Tibial nerve (tissue), 4 donors: ENCODE results near the gene GOLGA8T. TPM values are rescaled to one million over a fixed set of nuclear protein-coding genes. Genes with fewer than 3 reads are reported as not detected.
"Not testable (repeated sequence)": the region's sequence is repeated elsewhere in the genome, so short reads cannot be mapped to it uniquely, and the experiment has no call there.

Experiments
- DNase-seq, 2 donors: peaks; one replicate each; pipeline ENCODE4 v3.0.0-alpha.2; 2019; ENCODE audit warnings: low spot score in 2 of 2
- H3K27ac ChIP-seq, 4 donors: fragments of 200-600 bp; sonication (generic) in 3 of 4; one replicate each; pipeline ENCODE4 v1.5.1; 2017 to 2019; ENCODE audit warnings: mild to moderate bottlenecking in 1 of 4
- H3K27me3 ChIP-seq, 2 donors: fragments of 200-600 bp; sonication (generic) in 1 of 2; one replicate each; pipeline versions ENCODE4 v1.5.1 to v1.6.0; 2017 to 2019
- H3K36me3 ChIP-seq, 3 donors: fragments of 200-600 bp; sonication (generic); one replicate each; pipeline ENCODE4 v1.5.1; 2018 to 2019
- H3K4me1 ChIP-seq, 4 donors: fragments of 200-600 bp; sonication (generic) in 3 of 4; one replicate each; pipeline ENCODE4 v1.5.1; 2017 to 2019
- H3K4me3 ChIP-seq, 4 donors: fragments of 200-600 bp; sonication (generic) in 3 of 4; one replicate each; pipeline ENCODE4 v1.5.1; 2017 to 2019; ENCODE audit warnings: mild to moderate bottlenecking in 1 of 4, moderate library complexity in 1 of 4
- H3K9me3 ChIP-seq, 4 donors: fragments of 200-600 bp; sonication (generic) in 3 of 4; one replicate each; pipeline ENCODE4 v1.5.1; 2017 to 2019
- WGBS, 2 donors: methylation state at CpG; one replicate each; pipeline ENCODE4 v1.1.5; 2018; 5-methylcytosine and 5-hydroxymethylcytosine counted together
- total RNA-seq, 4 donors: library from RNA; depleted of rRNA; stranded (reverse); fragments of >200 nt; gene quantifications; one replicate each; pipeline ENCODE4 v1.1.0, GENCODE V29; 2016

The GOLGA8T gene
- total RNA-seq = not detected

DNA sequence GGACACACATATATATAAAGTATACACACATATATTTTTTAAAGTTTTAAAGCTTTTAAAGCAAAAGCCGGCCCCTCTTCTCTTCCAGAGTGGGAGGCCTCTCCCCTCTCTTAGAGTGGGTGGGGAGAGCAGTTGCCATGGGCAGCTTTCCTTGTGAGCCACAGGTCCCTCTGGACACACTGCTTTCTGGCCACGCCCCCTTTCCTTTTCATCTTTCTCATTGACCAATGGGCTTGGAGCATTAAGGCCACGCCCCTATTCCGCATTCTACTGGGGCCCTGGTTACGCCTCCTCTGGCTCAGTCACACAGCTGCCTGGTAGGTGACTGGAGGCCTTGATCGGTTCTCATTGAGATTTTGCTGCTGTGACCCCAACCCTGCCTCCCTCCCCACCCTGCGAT is at the start of gene GOLGA8T:
Gene GOLGA8T (plus strand): TSS at position 301 of the 400 bp plus-strand sequence. CDS start 98 bp downstream, at position 399.
- H3K4me1 ChIP-seq, H3K9me3 ChIP-seq, H3K27me3 ChIP-seq, H3K36me3 ChIP-seq, H3K4me3 ChIP-seq, H3K27ac ChIP-seq, DNase-seq: not testable (repeated sequence)
- no CpG with 5 or more reads among the region's 7 CpGs for WGBS, 2 donors

DNA sequence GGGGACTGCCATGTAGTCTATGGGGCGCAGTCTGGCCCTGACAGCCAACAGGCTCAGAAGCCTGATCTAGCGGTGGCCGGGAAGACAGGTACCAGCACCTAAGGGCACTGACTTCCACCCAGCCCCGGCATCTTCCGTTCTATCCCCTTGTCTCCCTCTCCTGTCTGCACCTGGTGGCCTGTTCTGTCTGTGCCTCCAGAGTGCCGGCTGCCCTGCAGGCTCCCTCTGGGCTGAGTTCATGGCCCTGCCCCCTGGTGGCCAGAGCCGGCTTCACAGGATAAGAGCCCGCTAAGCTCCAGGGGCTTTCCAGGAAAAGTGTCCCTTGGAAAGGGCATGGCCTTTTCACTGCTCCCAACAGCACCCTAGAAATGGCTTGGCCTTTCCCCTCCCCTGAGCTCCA is 37.0 kb upstream of the GOLGA8T start:
- not testable (repeated sequence) for H3K36me3 ChIP-seq, H3K9me3 ChIP-seq, H3K27me3 ChIP-seq, DNase-seq, H3K4me3 ChIP-seq, H3K27ac ChIP-seq, H3K4me1 ChIP-seq
- no CpG with 5 or more reads among the region's 8 CpGs for WGBS, 2 donors

DNA sequence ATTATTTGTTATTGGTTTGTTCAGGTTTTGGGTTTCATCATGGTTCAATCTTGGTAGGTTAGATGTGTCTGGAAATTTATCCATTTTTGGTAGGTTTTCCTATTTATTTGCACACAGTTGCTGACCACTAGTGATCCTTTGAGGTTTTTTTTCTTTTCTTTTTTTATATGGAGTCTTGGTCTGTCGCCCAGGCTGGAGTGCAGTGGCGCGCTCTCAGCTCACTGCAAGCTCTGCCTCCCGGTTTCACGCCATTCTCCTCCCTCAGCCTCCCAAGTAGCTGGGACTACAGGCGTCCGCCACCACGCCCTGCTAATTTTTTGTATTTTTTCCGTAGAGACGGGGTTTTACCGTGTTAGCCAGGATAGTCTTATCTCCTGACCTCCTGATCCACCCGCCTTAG is 32.0 kb upstream of the GOLGA8T start:
- WGBS, 2 donors = no CpG with 5 or more reads among the region's 12 CpGs
- H3K4me3 ChIP-seq = not testable (repeated sequence)

DNA sequence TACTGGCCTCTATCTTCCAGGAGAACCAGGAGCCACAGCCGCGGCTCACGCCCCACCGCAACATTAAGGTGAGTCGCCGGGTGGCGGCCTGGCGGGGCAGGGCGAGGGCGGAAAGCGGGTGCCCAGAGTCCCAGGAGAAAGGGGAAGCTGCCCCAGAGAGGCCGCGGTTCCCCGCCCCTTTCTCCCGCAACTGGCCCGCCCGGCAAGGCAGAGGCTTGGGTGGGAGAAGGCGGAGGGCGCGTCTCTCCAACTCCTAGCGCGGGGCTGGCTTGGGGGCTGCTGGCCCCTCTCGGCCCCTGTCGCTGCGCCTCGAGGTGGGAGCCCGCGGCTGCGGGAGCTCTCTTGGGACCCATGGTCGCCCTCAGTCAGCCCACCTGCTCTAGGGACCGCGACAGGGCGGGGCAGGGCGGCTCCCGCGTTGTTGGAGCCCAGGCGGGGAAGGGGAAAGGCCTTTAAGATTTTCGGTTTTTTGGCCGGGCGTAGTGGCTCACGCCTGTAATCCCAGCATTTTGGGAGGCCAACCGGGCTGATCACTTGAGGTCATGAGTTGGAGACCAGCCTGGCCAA is 30.8 kb upstream of the GOLGA8T start:
- H3K4me3 ChIP-seq, DNase-seq, H3K4me1 ChIP-seq, H3K9me3 ChIP-seq, H3K27ac ChIP-seq, H3K27me3 ChIP-seq, H3K36me3 ChIP-seq: not testable (repeated sequence)
- WGBS, 2 donors = 7% methylated on average over 3 of the region's 42 CpGs; no CpG with 5 or more reads in 1 of the 2 donors

More for the DNA sequence above, 32.0 kb upstream of the GOLGA8T start:
- not testable (repeated sequence) for H3K36me3 ChIP-seq, H3K9me3 ChIP-seq, H3K27ac ChIP-seq, DNase-seq, H3K27me3 ChIP-seq, H3K4me1 ChIP-seq

DNA sequence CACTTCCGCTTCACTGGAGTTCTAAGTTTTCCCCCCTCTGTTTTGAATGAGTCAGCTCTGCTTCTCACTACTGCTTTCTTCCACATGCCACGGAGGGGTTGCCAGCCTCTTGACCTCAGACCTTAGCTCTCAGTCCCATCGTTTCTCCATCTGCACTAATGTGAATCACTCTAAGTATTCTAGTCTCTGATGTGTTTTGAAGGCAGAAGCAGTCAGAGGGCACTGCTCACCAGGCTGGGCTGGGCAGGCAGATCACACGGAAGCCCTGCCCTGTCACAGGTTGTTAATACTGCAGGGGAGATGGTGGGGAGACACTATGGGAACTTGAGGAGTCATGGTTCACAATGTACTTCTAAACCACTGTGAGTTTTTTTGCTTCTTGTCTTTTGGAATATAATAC is 24.3 kb upstream of the GOLGA8T start:
- H3K9me3 ChIP-seq, H3K27me3 ChIP-seq, H3K27ac ChIP-seq, DNase-seq, H3K36me3 ChIP-seq, H3K4me3 ChIP-seq, H3K4me1 ChIP-seq: not testable (repeated sequence)
- no CpG with 5 or more reads among the region's 4 CpGs for WGBS, 2 donors

- not testable (repeated sequence) for DNase-seq, H3K27ac ChIP-seq, H3K27me3 ChIP-seq, H3K4me3 ChIP-seq, H3K9me3 ChIP-seq, H3K4me1 ChIP-seq, H3K36me3 ChIP-seq
- 0% methylated on average over 1 of the region's 2 CpGs; no CpG with 5 or more reads in 1 of the 2 donors for WGBS, 2 donors
These were observed 4.8 kb upstream of the GOLGA8T start for GRCh38 chr15:30130066-30130465.

- WGBS, 2 donors = no CpG with 5 or more reads among the region's 5 CpGs
- DNase-seq, H3K36me3 ChIP-seq, H3K27ac ChIP-seq, H3K27me3 ChIP-seq, H3K4me3 ChIP-seq, H3K9me3 ChIP-seq, H3K4me1 ChIP-seq: not testable (repeated sequence)
These were observed 8.4 kb downstream of the GOLGA8T start for GRCh38 chr15:30143246-30143645.

- not testable (repeated sequence) for H3K4me3 ChIP-seq, H3K27me3 ChIP-seq, H3K9me3 ChIP-seq, H3K27ac ChIP-seq, DNase-seq, H3K36me3 ChIP-seq, H3K4me1 ChIP-seq
- no CpG with 5 or more reads among the region's 8 CpGs for WGBS, 2 donors
These were observed 15.0 kb downstream of the GOLGA8T start for GRCh38 chr15:30149891-30150290.

- H3K27ac ChIP-seq, H3K9me3 ChIP-seq, H3K4me3 ChIP-seq, H3K36me3 ChIP-seq, H3K4me1 ChIP-seq, H3K27me3 ChIP-seq, DNase-seq: not testable (repeated sequence)
- WGBS, 2 donors = 63 to 67% methylated on average over 4 of the region's 4 CpGs
These were observed 27.9 kb downstream of the GOLGA8T start for GRCh38 chr15:30162479-30163357.

GRCh38 chr15:30163759-30164158 is 28.9 kb downstream of the GOLGA8T start:
- not testable (repeated sequence) for H3K4me1 ChIP-seq, H3K36me3 ChIP-seq, DNase-seq, H3K9me3 ChIP-seq, H3K4me3 ChIP-seq, H3K27me3 ChIP-seq, H3K27ac ChIP-seq
- WGBS, 2 donors = 60 to 78% methylated on average over 1 of the region's 2 CpGs

GRCh38 chr15:30164257-30164656 is 29.4 kb downstream of the GOLGA8T start:
- H3K4me3 ChIP-seq, H3K27me3 ChIP-seq, DNase-seq, H3K4me1 ChIP-seq, H3K27ac ChIP-seq, H3K36me3 ChIP-seq, H3K9me3 ChIP-seq: not testable (repeated sequence)
- no CpG with 5 or more reads among the region's 7 CpGs for WGBS, 2 donors

DNA sequence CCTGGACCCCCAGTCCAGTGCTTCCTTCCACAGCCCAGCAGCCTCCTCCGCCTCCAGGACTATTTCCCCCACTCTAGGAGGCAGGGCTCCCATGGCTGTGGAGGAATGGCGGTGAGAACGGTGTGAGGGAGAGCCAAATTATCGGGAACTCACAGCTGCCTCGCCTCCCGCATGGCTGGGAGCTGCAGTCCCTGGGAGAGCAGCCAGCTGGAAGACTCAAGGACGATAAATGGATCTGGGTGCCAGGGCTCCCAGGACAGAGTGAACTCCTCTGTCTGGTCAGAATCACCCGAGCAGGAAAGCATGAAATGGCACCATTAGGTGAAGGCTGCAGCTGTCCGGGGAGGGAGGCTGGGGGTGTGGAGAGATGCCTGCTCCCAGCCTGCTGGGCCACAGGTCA is 32.6 kb downstream of the GOLGA8T start:
- DNase-seq, H3K9me3 ChIP-seq, H3K4me3 ChIP-seq, H3K4me1 ChIP-seq, H3K36me3 ChIP-seq, H3K27me3 ChIP-seq, H3K27ac ChIP-seq: not testable (repeated sequence)
- no CpG with 5 or more reads among the region's 9 CpGs for WGBS, 2 donors

- not testable (repeated sequence) for H3K9me3 ChIP-seq, H3K27ac ChIP-seq, DNase-seq, H3K4me1 ChIP-seq, H3K27me3 ChIP-seq, H3K4me3 ChIP-seq, H3K36me3 ChIP-seq
- no CpG with 5 or more reads among the region's 2 CpGs for WGBS, 2 donors
These were observed 33.0 kb downstream of the GOLGA8T start for GRCh38 chr15:30167886-30168285.

DNA sequence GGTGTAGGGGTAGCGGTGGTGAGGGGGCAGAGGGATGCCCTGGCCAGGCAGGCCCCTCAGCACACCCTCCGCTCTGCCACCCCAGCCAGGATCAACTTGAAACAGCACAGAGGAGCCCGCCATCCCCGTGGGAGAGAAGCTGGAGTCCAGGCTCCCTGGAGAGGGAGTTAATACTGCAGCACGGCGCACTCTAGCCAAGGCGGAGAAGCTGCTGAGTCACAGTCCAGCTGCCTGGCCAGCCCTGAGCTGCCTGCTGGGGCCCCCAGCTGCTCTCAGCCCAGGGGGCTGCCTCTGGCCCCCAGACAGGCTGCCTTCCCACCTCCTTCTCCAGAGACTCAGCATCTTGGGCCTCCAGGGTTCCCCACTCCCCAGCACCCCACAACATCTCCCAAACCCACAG is 36.6 kb downstream of the GOLGA8T start:
- H3K4me1 ChIP-seq, H3K27ac ChIP-seq, DNase-seq, H3K27me3 ChIP-seq, H3K9me3 ChIP-seq, H3K4me3 ChIP-seq, H3K36me3 ChIP-seq: not testable (repeated sequence)
- WGBS, 2 donors = no CpG with 5 or more reads among the region's 7 CpGs
